Activated CD8-positive, alpha-beta memory T cell treated with anti-CD3 and anti-CD28 coated beads for 36 hours (primary cell): ENCODE results near the gene NTM. TPM values are rescaled to one million over a fixed set of nuclear protein-coding genes. Genes with fewer than 3 reads are reported as not detected.
"Not testable (repeated sequence)": the region's sequence is repeated elsewhere in the genome, so short reads cannot be mapped to it uniquely, and the experiment has no call there.

ENCODE experiments used
- CTCF ChIA-PET: fragments of 350-600 bp; sonication (Branson Sonifier 250); formaldehyde crosslinking; loops from one replicate; lab custom pipeline; 2021; ENCODE audit warnings: antibody characterized with exemption; lab: Charles Lee
- POLR2A ChIA-PET: fragments of 350-600 bp; sonication (Branson Sonifier 250); formaldehyde crosslinking; loops from one replicate; lab custom pipeline; 2021; ENCODE audit warnings: antibody characterized with exemption; lab: Charles Lee
- total RNA-seq, 2 experiments: library from RNA; stranded (reverse); gene quantifications; one replicate each; pipeline ENCODE4 v1.2.3, GENCODE V29; 2021

Gene NTM
- total RNA-seq, 2 experiments from 2014 or later = not detected

DNA sequence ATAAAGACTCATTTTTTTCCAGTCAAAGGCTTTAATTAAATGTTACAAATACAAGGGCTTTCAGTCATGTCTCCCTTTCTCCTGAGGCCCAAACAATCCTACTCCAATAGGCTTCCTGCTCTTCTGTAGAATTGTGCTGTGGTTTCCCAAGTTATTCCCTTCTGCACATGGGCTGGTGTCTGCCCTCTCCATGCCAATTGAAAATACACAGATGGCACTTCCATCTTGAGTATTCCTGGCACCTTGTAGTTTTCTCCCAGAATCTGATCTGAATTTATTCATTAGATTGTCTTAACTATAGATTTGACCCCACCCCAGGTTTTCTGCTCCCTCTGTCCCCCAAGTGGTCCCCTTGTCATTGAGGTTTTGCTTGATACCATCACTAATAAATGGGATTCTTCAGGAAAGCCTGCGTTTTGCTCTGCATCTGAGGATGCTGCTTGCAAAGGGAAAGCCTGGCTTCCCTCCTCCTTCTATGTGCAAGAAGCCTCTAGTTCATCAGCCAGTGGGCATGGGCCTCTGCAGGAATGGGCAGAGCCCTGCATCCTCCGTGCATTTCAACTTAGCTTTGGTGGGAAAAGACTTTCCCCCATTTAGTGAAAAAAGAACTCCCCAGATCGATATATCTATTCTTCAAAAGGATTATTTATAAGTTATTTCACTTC is 926.7 kb downstream of the NTM start:
- POLR2A ChIA-PET = no interaction called here
- CTCF ChIA-PET = no interaction called here

DNA sequence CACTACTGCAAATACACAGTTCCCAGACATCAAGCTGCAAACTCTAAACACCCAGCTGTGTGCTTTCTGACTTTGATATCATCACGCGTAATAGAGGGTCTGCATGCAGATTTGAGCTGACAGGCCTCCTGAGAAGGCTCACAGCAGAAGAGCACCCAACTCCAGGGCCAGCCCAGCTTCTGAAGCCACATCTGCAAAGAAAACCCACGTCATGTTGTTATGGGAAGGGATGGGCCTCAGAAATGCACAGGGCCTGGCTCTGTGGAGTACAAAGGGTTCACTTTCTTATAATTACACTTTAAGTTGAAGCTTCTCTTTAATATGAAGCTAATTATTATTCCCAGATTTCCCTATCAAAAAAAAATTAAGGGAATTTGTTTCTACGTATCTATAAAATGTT is 927.9 kb downstream of the NTM start:
- CTCF ChIA-PET = no interaction called here

DNA sequence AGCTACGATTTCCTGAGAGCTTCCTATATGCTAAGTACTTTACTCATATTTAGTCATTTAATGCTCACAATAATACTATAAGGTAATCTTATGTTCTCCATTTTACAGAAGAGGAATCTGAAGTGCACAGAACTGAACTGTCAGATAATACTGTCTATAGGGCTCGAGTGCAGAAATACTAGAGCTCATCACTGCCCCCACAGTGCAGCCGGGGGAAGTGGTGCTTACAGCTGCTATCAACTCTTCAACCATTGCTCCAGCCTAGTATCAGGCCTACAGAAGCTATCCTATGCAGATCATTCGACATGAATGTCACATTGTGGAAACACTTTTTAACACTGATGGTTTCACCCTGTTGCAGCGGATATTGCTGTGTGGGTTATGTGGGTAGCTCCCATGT is 929.9 kb downstream of the NTM start:
- POLR2A ChIA-PET = no interaction called here

More for the DNA sequence above, 927.9 kb downstream of the NTM start:
- POLR2A ChIA-PET = no interaction called here

DNA sequence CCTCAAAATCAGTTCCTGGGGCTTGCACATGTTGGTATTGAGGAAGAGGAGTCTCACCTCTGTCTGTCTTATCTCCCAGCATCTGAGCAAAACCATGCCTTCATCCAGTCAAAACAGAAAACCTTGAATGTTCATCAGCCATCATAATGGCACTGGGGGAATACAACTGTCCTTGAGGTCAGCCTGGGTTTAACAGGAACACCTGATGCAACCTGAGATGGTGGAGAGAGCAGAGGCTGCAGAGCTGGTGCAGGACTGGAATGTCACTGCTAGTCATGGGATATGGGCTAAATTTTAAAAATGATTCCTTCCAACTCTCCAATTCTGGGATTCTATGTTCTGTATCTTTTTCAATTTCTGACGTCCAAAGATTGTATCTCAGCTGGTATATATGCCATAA is 931.0 kb downstream of the NTM start:
- POLR2A ChIA-PET = no interaction called here
- CTCF ChIA-PET = no interaction called here

More for the DNA sequence above, 929.9 kb downstream of the NTM start:
- CTCF ChIA-PET = no interaction called here

DNA sequence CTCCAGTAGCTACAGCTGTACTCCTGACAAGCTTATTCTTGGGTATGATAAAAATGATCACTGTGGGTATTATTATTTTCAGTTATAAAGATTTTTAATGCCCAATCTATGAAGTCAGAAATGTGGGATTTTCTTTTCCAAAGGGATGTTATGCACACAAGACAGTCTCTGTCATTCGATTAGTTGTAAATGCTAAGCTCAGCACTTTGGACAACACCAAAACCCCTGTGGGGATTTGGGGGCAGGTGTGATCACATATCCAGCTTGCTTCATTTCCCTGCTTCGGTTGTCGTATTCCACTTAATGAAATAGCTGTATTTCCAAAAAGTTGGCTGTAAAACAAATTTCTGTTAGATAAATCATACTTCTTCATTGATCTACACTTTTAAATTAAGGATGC is 931.5 kb downstream of the NTM start:
- CTCF ChIA-PET = no interaction called here
- POLR2A ChIA-PET = no interaction called here

DNA sequence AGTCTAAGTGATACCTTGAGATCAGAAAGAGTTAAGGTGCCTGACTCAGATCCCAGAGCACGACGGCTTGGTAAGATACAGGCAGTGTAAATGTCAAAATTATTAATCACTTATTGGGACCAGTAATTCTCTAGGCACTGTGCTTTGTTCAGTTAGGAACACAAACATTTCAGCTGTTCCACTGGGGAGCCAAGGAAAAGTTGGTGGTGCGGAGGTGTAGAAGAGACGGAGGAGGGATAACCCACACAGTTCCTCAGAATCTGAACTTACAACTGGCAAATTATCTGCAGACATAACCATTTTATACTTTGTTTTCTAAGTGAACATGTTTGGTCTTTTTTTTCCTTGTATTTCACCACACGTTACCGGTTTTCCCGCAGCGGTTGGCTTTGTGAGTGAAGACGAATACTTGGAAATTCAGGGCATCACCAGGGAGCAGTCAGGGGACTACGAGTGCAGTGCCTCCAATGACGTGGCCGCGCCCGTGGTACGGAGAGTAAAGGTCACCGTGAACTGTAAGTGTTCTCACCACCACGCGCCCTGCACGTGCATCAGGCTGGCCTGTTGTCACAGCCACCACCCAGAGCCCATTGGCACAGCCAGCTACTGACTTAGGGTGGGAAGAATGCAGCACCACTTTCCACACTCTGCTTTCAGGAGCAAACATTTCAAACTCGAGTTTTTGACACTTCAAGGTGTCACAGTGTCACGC is 937.0 kb downstream of the NTM start:
- CTCF ChIA-PET = no interaction called here
- POLR2A ChIA-PET = no interaction called here

DNA sequence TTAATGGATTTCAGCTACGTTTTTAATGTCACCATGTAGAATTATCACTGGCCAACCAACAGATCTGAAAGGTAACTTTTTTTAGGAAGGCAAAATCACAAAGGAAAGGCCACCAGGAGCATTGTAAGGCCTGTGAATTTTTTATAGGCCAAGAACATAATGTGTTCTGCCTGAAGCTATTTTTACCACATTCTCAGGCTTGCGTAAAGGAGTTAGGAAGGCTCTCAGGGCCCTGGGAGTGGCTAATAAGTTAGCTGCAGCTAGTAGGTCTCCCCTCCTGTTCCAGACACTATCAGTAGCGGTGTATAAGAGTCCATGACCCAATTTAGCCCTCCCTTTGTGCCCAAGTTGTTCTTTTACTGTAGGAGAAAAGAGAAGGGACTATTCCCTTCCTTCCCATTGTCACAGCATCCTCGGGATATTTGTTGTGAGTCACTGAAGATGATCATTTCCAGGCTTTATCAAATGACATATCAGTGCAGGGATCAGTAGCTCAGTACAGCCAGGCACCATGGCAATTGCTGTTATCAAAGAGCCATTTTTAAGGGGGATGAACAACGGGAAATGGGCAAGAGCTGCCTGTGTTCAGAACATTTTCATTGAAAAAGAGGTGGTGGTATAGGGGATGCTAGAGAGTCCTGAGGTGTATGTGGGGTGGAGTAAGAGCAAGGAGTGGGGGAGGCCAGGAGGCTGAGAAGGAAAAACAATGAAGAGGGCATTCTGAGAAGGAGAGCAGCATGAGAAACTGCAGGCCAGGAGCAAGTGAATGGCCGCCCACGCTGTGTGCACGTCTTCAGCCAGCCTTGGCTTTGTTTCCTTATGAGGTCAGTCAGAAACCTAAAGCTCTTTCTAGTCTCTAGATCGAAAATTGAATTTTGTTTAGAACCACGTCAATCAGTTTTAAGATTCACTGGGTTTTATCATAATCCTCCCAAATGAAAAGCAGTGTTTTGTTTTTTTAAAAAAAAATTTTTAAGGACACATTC is 940.3 kb downstream of the NTM start:
- CTCF ChIA-PET = no interaction called here
- POLR2A ChIA-PET = no interaction called here

DNA sequence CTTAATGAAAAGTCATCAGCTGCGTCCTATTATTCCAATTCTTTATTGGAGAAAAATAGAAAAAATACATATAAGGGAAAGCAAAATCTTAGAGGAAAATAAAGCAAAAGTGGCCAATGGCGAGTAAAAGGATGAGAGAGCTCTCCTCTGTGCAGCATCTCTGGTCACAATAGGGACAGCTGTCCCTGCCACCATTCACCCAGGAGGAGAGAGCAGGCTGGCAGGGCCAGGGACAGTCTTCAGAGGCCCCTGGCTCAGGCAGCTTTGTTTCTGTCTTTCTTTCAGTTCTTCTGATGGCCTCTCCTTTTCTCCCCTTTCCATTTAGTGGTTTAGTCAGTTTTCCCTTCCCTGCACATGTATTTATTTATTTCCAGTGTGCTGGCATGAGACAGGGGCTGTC is 941.3 kb downstream of the NTM start:
- ChIA-PET POLR2A (no interaction called here), CTCF (no interaction called here)

DNA sequence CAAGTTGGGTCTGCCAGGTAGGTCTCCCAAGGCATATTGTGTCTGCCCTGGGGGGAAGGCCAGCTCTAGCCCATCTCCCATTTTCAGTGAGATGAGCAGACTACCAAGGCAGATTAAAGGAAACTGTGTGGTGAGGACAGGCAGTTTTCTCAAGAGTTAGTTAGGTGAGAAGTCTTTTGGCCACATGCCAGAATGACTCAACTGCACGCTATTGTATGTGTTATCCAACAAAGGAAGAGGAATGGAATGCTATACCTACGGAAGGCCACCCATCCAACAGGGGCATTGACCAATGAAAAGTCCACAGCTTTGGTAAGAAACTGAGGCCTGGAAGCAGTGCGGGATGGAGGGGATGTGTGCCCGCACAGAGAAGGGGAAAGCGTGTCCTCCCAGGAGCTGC is 941.7 kb downstream of the NTM start:
- ChIA-PET POLR2A (no interaction called here), CTCF (no interaction called here)

DNA sequence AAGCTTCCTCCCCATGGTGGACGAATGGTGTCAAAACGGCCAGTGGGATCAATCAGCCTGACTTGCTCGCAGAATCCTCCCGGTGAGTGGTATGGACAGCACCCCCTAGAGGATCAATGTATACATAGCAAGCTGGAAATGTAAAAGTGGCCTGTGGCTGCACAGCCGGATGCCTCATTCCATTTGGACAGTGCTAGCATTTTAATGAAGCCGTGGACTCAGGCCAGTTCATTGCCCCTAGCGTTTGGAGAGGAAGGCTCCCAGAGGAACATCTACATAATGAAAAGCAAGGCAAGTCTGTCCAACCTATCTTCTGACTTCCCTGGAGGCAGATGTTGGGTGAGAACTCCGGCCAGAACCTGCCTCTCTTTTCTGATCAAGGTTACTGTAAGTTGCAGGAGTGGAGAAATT is 942.3 kb downstream of the NTM start:
- ChIA-PET CTCF (no interaction called here), POLR2A (no interaction called here)

DNA sequence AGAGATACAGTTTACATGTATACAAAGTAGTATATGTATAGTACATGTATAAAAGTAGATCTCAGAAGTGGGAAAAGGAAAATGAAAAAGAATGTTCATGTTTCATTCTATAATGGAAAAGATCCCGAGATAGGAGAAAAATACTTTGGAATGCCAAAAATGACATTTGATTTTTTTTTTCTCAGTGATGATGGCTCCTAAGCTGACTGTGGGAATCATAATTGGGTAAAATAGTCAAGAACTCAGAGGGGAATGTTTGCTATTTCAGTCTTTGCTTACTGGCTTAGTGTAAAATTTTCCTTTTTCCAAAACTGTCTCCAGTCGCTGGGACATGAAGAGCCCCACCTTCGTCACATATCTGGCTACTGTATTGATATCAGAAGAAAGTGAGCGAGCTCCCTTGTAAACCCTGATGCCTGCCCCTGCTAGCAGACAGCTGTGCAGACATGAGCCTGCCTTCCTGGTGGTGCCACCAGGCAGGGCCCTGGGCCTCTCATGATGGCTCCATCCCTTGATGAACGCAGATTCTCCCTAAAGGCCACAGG is 944.6 kb downstream of the NTM start:
- CTCF ChIA-PET = no interaction called here
- POLR2A ChIA-PET = no interaction called here

DNA sequence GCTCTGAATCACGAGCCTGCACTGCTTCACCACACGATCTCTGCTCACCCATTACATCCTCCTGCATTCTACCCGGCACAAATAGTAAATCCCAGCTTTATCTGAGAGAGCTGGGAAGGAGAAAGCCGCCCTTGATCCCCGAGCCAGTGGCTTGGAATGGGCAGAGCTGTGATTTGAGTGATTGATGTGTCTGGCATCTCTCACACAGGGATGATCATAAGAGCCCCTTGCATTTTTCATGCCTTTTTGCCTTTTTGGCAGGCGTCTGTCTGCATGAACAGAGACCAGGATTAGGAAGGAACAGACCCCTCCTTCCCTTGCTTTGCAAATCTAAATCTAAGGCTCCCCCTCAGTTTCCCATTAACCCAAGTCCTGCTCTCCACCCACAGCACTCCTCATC is 945.3 kb downstream of the NTM start:
- ChIA-PET POLR2A (no interaction called here), CTCF (no interaction called here)

DNA sequence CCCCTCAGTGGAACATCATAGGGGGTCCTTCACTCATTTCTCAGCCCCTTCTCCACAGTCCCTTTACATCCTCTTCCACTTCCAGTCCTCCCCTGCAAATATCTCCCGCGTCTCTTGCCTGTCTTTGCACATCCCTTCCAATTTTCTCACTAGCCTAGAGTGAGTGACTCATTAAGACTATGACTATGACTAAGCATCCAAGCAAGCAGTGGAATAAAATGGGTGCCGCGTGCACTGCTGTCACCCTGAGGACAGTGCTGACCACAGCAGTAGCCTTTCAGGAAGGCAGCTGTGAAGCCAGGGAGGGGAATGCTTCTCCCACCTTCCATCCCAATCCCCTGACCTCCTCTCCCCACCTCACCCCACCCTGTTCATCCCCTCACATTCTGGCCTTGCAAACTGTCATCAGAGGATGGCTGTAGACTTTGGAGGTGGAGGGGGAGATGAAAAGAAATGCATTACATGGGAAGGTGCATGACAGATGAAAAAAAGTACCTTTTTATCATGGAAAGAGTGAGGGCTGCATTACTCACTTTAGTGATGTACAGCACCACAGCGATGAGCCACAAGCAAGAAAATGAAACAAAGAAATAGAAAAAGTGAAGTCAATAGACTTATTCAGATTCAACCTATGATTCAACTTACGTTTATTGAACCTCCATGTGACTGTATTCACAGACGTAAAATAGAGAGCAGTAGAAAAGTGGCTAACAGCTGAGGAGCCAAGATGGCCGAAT is 948.2 kb downstream of the NTM start:
- ChIA-PET CTCF (no interaction called here), POLR2A (no interaction called here)

DNA sequence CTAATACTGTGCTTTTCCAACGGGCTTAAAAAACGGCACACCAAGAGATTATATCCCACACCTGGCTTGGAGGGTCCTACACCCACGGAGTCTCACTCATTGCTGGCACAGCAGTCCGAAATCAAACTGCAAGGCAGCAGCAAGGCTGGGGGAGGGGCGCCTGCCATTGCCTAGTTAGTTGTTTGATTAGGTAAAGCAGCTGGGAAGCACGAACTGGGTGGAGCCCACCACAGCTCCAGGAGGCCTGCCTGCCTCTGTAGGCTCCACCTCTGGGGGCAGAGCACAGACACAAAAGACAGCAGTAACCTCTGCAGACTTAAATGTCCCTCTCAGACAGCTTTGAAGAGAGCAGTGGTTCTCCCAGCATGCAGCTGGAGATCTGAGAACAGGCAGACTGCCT is 949.0 kb downstream of the NTM start:
- POLR2A ChIA-PET, CTCF ChIA-PET: not testable (repeated sequence)

DNA sequence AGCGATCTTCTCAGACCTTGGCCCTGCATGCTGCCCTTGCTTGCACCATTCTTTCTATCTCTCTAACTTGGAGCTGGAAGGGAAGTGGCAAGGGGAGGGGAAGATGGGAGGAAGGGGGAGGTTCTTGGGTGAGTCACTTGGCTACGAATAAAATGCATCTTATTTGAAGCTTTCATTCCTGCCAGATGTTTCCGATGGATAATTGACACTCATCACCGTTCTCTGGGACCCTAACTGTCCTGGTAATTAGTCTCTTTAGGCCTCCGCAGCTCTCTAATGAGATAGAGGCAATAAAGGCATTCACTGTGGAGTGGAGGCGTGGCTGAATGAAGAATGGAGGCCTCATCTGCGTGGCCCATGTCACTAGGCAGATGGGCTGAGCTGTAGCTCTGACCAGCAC is 960.1 kb downstream of the NTM start:
- CTCF ChIA-PET = no interaction called here
- POLR2A ChIA-PET = no interaction called here

DNA sequence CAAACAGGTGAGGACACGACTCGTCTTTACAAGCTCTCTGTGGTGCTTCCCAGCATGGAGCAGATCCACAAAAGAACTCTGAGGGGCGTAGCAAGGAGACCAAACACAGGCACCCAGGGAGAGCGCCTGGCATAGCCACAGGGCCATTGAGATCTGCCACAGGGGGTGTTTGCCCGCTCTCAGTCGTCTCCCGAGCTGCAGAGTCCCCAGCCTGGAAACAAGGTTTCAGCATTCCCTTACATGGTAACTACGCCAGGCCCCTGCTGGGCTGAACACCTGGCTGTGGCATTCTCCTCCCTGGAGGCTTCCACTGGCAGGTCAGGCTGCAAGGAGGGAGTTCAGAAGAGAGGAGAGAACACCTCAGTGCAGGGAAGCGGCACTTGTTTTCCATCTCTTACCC is 962.1 kb downstream of the NTM start:
- CTCF ChIA-PET = no interaction called here

DNA sequence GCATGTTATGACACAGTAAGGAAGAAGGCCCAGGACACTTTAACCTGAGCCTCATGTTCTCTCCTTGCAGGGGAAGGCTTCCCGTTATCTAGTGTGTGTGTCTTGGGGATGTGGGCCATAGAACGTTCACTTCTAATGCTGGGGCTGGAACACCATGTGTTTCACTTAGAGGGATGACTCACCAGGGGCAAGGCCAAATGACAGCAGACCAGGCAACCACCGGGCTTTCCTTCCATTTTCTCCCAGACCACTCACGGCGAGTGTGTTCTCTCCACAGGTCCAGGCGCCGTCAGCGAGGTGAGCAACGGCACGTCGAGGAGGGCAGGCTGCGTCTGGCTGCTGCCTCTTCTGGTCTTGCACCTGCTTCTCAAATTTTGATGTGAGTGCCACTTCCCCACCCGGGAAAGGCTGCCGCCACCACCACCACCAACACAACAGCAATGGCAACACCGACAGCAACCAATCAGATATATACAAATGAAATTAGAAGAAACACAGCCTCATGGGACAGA is 964.4 kb downstream of the NTM start:
- ChIA-PET CTCF (no interaction called here), POLR2A (no interaction called here)

More for the DNA sequence above, 962.1 kb downstream of the NTM start:
- POLR2A ChIA-PET = no interaction called here

DNA sequence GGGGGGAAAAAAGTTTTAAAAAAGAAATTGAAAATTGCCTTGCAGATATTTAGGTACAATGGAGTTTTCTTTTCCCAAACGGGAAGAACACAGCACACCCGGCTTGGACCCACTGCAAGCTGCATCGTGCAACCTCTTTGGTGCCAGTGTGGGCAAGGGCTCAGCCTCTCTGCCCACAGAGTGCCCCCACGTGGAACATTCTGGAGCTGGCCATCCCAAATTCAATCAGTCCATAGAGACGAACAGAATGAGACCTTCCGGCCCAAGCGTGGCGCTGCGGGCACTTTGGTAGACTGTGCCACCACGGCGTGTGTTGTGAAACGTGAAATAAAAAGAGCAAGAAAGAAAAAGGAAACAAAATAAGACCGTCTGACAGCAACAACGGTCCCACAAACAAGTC is 964.9 kb downstream of the NTM start:
- POLR2A ChIA-PET = no interaction called here
- CTCF ChIA-PET = no interaction called here
